ENCODE measurements around the gene TAF15. TPM values are rescaled to one million over a fixed set of nuclear protein-coding genes. Genes with fewer than 3 reads are reported as not detected.

The TAF15 gene
- total and polyA plus RNA-seq, 2 of the 13 experiments (the other 11 are each of a cell fraction or from before 2014, with no cell fraction given): 25.2 to 26.5 TPM

DNA sequence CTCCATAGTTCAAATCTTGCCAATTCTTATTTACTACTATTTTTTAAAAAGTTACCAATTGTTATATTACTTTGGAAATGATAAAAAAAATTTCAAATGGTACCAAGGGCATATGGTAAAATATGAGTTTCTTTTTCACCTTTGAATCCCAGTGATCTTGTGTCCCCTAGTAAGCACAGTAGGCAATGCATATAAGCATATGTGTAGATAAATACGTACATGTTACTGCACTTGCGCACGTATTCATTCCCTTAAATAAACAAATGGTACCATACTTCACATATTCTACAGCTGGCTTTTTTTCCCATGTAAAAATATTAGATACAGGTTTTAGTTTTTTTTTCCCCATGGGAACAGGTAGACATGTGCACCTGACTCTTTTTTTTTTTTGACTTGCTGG lies 31.8 kb downstream of the TAF15 start (continued):
- TF ChIP-seq, protein P1, sequence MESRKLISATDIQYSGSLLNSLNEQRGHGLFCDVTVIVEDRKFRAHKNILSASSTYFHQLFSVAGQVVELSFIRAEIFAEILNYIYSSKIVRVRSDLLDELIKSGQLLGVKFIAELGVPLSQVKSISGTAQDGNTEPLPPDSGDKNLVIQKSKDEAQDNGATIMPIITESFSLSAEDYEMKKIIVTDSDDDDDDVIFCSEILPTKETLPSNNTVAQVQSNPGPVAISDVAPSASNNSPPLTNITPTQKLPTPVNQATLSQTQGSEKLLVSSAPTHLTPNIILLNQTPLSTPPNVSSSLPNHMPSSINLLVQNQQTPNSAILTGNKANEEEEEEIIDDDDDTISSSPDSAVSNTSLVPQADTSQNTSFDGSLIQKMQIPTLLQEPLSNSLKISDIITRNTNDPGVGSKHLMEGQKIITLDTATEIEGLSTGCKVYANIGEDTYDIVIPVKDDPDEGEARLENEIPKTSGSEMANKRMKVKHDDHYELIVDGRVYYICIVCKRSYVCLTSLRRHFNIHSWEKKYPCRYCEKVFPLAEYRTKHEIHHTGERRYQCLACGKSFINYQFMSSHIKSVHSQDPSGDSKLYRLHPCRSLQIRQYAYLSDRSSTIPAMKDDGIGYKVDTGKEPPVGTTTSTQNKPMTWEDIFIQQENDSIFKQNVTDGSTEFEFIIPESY (CRISPR knock-in tag; IDR thresholded peaks at IDR 0.05): no peak
- TF ChIP-seq GATA4 (IDR thresholded peaks at IDR 0.05; ENCODE audit: borderline replicate concordance, low read depth) (no peak), RFX5 (IDR thresholded peaks at IDR 0.05; ENCODE audit: low read depth, low read length) (no peak), NR2F2 (IDR thresholded peaks at IDR 0.05; ENCODE audit: borderline replicate concordance, low read depth) (no peak), ZNF777 (CRISPR knock-in tag; IDR thresholded peaks at IDR 0.05) (no peak), TAF15 (IDR thresholded peaks at IDR 0.05; ENCODE audit: low read depth, low read length, poor library complexity, severe bottlenecking) (no peak), BORCS8-MEF2B (CRISPR knock-in tag; IDR thresholded peaks at IDR 0.05) (no peak), ARNT2 (CRISPR knock-in tag; IDR thresholded peaks at IDR 0.05; ENCODE audit: low read depth) (no peak)
- TF ChIP-seq, protein P2, sequence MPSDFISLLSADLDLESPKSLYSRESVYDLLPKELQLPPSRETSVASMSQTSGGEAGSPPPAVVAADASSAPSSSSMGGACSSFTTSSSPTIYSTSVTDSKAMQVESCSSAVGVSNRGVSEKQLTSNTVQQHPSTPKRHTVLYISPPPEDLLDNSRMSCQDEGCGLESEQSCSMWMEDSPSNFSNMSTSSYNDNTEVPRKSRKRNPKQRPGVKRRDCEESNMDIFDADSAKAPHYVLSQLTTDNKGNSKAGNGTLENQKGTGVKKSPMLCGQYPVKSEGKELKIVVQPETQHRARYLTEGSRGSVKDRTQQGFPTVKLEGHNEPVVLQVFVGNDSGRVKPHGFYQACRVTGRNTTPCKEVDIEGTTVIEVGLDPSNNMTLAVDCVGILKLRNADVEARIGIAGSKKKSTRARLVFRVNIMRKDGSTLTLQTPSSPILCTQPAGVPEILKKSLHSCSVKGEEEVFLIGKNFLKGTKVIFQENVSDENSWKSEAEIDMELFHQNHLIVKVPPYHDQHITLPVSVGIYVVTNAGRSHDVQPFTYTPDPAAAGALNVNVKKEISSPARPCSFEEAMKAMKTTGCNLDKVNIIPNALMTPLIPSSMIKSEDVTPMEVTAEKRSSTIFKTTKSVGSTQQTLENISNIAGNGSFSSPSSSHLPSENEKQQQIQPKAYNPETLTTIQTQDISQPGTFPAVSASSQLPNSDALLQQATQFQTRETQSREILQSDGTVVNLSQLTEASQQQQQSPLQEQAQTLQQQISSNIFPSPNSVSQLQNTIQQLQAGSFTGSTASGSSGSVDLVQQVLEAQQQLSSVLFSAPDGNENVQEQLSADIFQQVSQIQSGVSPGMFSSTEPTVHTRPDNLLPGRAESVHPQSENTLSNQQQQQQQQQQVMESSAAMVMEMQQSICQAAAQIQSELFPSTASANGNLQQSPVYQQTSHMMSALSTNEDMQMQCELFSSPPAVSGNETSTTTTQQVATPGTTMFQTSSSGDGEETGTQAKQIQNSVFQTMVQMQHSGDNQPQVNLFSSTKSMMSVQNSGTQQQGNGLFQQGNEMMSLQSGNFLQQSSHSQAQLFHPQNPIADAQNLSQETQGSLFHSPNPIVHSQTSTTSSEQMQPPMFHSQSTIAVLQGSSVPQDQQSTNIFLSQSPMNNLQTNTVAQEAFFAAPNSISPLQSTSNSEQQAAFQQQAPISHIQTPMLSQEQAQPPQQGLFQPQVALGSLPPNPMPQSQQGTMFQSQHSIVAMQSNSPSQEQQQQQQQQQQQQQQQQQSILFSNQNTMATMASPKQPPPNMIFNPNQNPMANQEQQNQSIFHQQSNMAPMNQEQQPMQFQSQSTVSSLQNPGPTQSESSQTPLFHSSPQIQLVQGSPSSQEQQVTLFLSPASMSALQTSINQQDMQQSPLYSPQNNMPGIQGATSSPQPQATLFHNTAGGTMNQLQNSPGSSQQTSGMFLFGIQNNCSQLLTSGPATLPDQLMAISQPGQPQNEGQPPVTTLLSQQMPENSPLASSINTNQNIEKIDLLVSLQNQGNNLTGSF (CRISPR knock-in tag; IDR thresholded peaks at IDR 0.05): no peak
- TF ChIP-seq, protein P3, sequence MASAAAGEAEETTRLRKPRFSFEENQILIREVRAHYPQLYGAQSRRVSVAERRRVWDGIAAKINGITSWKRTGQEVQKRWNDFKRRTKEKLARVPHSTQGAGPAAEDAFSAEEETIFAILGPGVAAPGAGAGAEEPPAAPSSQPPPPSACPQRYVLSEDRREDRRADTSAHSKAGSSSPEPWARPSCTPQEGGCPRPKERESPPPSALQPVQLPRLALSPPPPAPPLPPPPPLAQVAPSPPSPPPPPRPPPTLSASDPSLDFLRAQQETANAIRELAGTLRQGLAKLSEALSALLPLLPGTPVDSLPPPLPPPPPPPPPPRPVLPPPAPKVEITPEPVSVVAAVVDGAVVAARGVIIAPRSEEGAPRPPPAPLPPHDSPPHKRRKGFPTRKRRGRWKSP (CRISPR knock-in tag; IDR thresholded peaks at IDR 0.05): no peak
- TF ChIP-seq, protein P4, sequence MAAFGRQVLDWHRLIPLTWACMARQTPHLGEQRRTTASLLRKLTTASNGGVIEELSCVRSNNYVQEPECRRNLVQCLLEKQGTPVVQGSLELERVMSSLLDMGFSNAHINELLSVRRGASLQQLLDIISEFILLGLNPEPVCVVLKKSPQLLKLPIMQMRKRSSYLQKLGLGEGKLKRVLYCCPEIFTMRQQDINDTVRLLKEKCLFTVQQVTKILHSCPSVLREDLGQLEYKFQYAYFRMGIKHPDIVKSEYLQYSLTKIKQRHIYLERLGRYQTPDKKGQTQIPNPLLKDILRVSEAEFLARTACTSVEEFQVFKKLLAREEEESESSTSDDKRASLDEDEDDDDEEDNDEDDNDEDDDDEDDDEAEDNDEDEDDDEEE (CRISPR knock-in tag; IDR thresholded peaks at IDR 0.05): no peak
- TF ChIP-seq, protein P5, sequence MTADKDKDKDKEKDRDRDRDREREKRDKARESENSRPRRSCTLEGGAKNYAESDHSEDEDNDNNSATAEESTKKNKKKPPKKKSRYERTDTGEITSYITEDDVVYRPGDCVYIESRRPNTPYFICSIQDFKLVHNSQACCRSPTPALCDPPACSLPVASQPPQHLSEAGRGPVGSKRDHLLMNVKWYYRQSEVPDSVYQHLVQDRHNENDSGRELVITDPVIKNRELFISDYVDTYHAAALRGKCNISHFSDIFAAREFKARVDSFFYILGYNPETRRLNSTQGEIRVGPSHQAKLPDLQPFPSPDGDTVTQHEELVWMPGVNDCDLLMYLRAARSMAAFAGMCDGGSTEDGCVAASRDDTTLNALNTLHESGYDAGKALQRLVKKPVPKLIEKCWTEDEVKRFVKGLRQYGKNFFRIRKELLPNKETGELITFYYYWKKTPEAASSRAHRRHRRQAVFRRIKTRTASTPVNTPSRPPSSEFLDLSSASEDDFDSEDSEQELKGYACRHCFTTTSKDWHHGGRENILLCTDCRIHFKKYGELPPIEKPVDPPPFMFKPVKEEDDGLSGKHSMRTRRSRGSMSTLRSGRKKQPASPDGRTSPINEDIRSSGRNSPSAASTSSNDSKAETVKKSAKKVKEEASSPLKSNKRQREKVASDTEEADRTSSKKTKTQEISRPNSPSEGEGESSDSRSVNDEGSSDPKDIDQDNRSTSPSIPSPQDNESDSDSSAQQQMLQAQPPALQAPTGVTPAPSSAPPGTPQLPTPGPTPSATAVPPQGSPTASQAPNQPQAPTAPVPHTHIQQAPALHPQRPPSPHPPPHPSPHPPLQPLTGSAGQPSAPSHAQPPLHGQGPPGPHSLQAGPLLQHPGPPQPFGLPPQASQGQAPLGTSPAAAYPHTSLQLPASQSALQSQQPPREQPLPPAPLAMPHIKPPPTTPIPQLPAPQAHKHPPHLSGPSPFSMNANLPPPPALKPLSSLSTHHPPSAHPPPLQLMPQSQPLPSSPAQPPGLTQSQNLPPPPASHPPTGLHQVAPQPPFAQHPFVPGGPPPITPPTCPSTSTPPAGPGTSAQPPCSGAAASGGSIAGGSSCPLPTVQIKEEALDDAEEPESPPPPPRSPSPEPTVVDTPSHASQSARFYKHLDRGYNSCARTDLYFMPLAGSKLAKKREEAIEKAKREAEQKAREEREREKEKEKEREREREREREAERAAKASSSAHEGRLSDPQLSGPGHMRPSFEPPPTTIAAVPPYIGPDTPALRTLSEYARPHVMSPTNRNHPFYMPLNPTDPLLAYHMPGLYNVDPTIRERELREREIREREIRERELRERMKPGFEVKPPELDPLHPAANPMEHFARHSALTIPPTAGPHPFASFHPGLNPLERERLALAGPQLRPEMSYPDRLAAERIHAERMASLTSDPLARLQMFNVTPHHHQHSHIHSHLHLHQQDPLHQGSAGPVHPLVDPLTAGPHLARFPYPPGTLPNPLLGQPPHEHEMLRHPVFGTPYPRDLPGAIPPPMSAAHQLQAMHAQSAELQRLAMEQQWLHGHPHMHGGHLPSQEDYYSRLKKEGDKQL (CRISPR knock-in tag; IDR thresholded peaks at IDR 0.05; ENCODE audit: low read depth): no peak

Data from HepG2 (cell line).